ES-I3 (cell line): Measurements from ENCODE around the gene BTNL8.
"Not testable (repeated sequence)": the region's sequence is repeated elsewhere in the genome, so short reads cannot be mapped to it uniquely, and the experiment has no call there.

Experiments used
- H3K36me3 ChIP-seq: 2 replicates; pipeline ENCODE4 v1.6.1; 2013; ENCODE audit warnings: mild to moderate bottlenecking, low read length, control low read depth, moderate library complexity; ENCODE audit not compliant: insufficient read depth
- H3K4me1 ChIP-seq: 2 replicates; pipeline ENCODE4 v1.6.1; 2013; ENCODE audit warnings: mild to moderate bottlenecking, control low read depth, low read length; ENCODE audit not compliant: insufficient read depth
- H3K9ac ChIP-seq: 2 replicates; pipeline ENCODE4 v1.6.1; 2013; ENCODE audit warnings: low read depth, mild to moderate bottlenecking, low read length, moderate library complexity
- H3K9me3 ChIP-seq: 2 replicates; pipeline ENCODE4 v1.6.1; 2013; ENCODE audit warnings: mild to moderate bottlenecking, low read length, moderate library complexity; ENCODE audit not compliant: control insufficient read depth, insufficient read depth

Gene BTNL8

GRCh38 chr5:180868960-180869359, 30.0 kb upstream of the BTNL8 start:
- H3K4me1 ChIP-seq, result no peaks in the 10 kb centered on the region
- H3K9ac ChIP-seq, result no peak overlapping the region
- H3K9me3 ChIP-seq, result no peaks in the 10 kb centered on the region
- no peaks in the 10 kb centered on the region for H3K36me3 ChIP-seq

- no peaks in the 10 kb centered on the region for H3K4me1 ChIP-seq
- H3K9ac ChIP-seq, result no peak overlapping the region
- H3K9me3 ChIP-seq, result no peaks in the 10 kb centered on the region
- no peaks in the 10 kb centered on the region for H3K36me3 ChIP-seq
Observed at GRCh38 chr5:180869587-180869986, 29.4 kb upstream of the BTNL8 start.

- Histone ChIP-seq H3K36me3 (no peaks in the 10 kb centered on the region), H3K9me3 (no peaks in the 10 kb centered on the region), H3K9ac (no peak overlapping the region), H3K4me1 (no peaks in the 10 kb centered on the region)
Observed at GRCh38 chr5:180870276-180871068, 28.5 kb upstream of the BTNL8 start.

GRCh38 chr5:180872419-180872818, 26.5 kb upstream of the BTNL8 start:
- no peaks in the 10 kb centered on the region for H3K4me1 ChIP-seq
- H3K36me3 ChIP-seq, result no peaks in the 10 kb centered on the region
- H3K9ac ChIP-seq, result no peak overlapping the region
- no peaks in the 10 kb centered on the region for H3K9me3 ChIP-seq

GRCh38 chr5:180873615-180874520, 25.1 kb upstream of the BTNL8 start:
- H3K36me3 ChIP-seq, result no peaks in the 10 kb centered on the region
- no peaks in the 10 kb centered on the region for H3K9me3 ChIP-seq
- no peaks in the 10 kb centered on the region for H3K4me1 ChIP-seq
- no peak overlapping the region for H3K9ac ChIP-seq

GRCh38 chr5:180874804-180875582, 24.0 kb upstream of the BTNL8 start:
- H3K36me3 ChIP-seq, result no peaks in the 10 kb centered on the region
- H3K9me3 ChIP-seq, result no peaks in the 10 kb centered on the region
- no peak overlapping the region for H3K9ac ChIP-seq
- no peaks in the 10 kb centered on the region for H3K4me1 ChIP-seq

GRCh38 chr5:180875860-180876426, 23.0 kb upstream of the BTNL8 start:
- Histone ChIP-seq H3K4me1 (no peaks in the 10 kb centered on the region), H3K9me3 (no peaks in the 10 kb centered on the region), H3K9ac (no peak overlapping the region), H3K36me3 (no peaks in the 10 kb centered on the region)

- not testable (repeated sequence) for H3K9me3 ChIP-seq, H3K36me3 ChIP-seq, H3K9ac ChIP-seq, H3K4me1 ChIP-seq
Observed at GRCh38 chr5:180885845-180886529, 13.0 kb upstream of the BTNL8 start.

- no peaks in the 10 kb centered on the region for H3K4me1 ChIP-seq
Observed at GRCh38 chr5:180889381-180889780, 9.6 kb upstream of the BTNL8 start.

GRCh38 chr5:180895330-180895729, 3.6 kb upstream of the BTNL8 start:
- H3K36me3 ChIP-seq, H3K9me3 ChIP-seq, H3K4me1 ChIP-seq, H3K9ac ChIP-seq: not testable (repeated sequence)

More at GRCh38 chr5:180889381-180889780, 9.6 kb upstream of the BTNL8 start:
- no peaks in the 10 kb centered on the region for H3K9me3 ChIP-seq
- no peak overlapping the region for H3K9ac ChIP-seq
- no peaks in the 10 kb centered on the region for H3K36me3 ChIP-seq

- H3K9me3 ChIP-seq, result no peaks in the 10 kb centered on the region; the same call in 1 of the 2 replicates
- H3K9ac ChIP-seq, result no peak overlapping the region
- no peaks in the 10 kb centered on the region for H3K36me3 ChIP-seq
- no peaks in the 10 kb centered on the region for H3K4me1 ChIP-seq
Observed at GRCh38 chr5:180900178-180900577, 1.2 kb downstream of the BTNL8 start.

- no peaks in the 10 kb centered on the region for H3K4me1 ChIP-seq
- H3K9me3 ChIP-seq, result no peaks in the 10 kb centered on the region; the same call in 1 of the 2 replicates
- no peak overlapping the region for H3K9ac ChIP-seq
- H3K36me3 ChIP-seq, result no peaks in the 10 kb centered on the region
Observed at GRCh38 chr5:180901319-180902009, 2.5 kb downstream of the BTNL8 start.

- H3K9ac ChIP-seq, result peak overlapping the region; percentile 16; the same call in 1 of the 2 replicates
- H3K4me1 ChIP-seq, result peaks cover 7% of the 10 kb centered on the region
- no peaks in the 10 kb centered on the region for H3K9me3 ChIP-seq
- H3K36me3 ChIP-seq, result no peaks in the 10 kb centered on the region
Observed at GRCh38 chr5:180908400-180908799, 9.4 kb downstream of the BTNL8 start.
